GM12878 (cell line): ENCODE data around the gene PTH.

Experiments
- CBFB ChIP-seq: IDR thresholded peaks from 2 replicates; pipeline ENCODE4 v1.6.1; 2016; ENCODE audit warnings: antibody characterized with exemption, low read depth
- MEF2A ChIP-seq: IDR thresholded peaks from 2 replicates; pipeline ENCODE4 v1.6.1; 2011; ENCODE audit warnings: low read depth, mild to moderate bottlenecking, low read length, moderate library complexity; ENCODE audit not compliant: insufficient read depth
- POLR2A ChIP-seq: IDR thresholded peaks from 2 replicates; pipeline ENCODE4 v1.6.1; 2011; ENCODE audit warnings: low read depth, mild to moderate bottlenecking, low read length
- SMARCA5 ChIP-seq: fragments of 450-650 bp; IDR thresholded peaks from 2 replicates; pipeline ENCODE4 v1.6.1; 2017; ENCODE audit warnings: mild to moderate bottlenecking
- TAF1 ChIP-seq: IDR thresholded peaks from 2 replicates; pipeline ENCODE4 v1.6.1; 2011; ENCODE audit warnings: mild to moderate bottlenecking, low read depth, low read length, borderline replicate concordance
- ZBED1 ChIP-seq: IDR thresholded peaks from 2 replicates; pipeline ENCODE4 v1.6.1; 2016; ENCODE audit warnings: borderline replicate concordance
- ZNF622 ChIP-seq: fragments of 450-650 bp; IDR thresholded peaks from 2 replicates; pipeline ENCODE4 v1.6.1; 2017; ENCODE audit warnings: mild to moderate bottlenecking, inconsistent platforms
- TF ChIP-seq, protein P1 (sequence below), 3 experiments: IDR thresholded peaks in 2 of 3; conservative IDR thresholded peaks in 1 of 3; 2 replicates each; pipeline ENCODE4 v1.5.1; 2011; ENCODE audit warnings: low read depth in 3 of 3, low read length in 3 of 3, mild to moderate bottlenecking in 3 of 3, control low read depth in 2 of 3, moderate library complexity in 2 of 3, inconsistent platforms in 1 of 3, mixed read lengths in 1 of 3; ENCODE audit not compliant: control insufficient read depth in 2 of 3, insufficient read depth in 1 of 3; ENCODE audit errors: extremely low read depth in 1 of 3
- TF ChIP-seq, protein P2 (sequence below): IDR thresholded peaks from 2 replicates; pipeline ENCODE4 v1.6.1; 2012; ENCODE audit warnings: low read depth, low read length, improper control_type of control experiment
- TF ChIP-seq, protein P3 (sequence below): fragments of 450-650 bp; formaldehyde crosslinking; IDR thresholded peaks from 2 replicates; pipeline ENCODE4 v1.5.0; 2022; ENCODE audit warnings: mild to moderate bottlenecking, missing genetic modification characterization

DNA sequence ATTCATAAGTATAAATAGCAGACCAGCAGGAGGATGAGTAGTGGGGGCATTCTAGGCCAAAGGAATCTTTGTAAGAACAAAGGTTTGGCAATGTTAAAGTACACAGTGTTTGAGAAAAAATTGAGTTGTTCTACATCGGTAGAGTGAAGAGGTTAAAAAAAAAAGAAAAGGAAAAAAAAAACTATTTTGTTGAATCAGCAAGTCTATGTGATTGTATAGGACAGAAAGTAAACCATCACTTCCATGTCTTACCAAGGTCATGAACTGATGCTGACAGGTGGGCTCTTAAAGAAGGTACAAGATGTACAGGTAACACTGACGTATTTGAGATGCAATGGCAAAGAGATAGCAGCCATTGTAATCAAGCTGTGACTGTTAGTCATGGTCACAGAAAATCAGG lies 29.5 kb upstream of the PTH start:
- TF ChIP-seq, protein P1, sequence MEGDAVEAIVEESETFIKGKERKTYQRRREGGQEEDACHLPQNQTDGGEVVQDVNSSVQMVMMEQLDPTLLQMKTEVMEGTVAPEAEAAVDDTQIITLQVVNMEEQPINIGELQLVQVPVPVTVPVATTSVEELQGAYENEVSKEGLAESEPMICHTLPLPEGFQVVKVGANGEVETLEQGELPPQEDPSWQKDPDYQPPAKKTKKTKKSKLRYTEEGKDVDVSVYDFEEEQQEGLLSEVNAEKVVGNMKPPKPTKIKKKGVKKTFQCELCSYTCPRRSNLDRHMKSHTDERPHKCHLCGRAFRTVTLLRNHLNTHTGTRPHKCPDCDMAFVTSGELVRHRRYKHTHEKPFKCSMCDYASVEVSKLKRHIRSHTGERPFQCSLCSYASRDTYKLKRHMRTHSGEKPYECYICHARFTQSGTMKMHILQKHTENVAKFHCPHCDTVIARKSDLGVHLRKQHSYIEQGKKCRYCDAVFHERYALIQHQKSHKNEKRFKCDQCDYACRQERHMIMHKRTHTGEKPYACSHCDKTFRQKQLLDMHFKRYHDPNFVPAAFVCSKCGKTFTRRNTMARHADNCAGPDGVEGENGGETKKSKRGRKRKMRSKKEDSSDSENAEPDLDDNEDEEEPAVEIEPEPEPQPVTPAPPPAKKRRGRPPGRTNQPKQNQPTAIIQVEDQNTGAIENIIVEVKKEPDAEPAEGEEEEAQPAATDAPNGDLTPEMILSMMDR (IDR thresholded peaks at IDR 0.05 in 2 of 3, conservative IDR thresholded peaks at IDR 0.05 in 1 of 3; ENCODE audit: control insufficient read depth in 2 of 3, extremely low read depth in 1 of 3, insufficient read depth in 1 of 3, low read depth in 3 of 3, low read length in 3 of 3): no peak
- no peak for TF ChIP-seq SMARCA5
- no peak for TF ChIP-seq POLR2A
- TF ChIP-seq, protein P2, sequence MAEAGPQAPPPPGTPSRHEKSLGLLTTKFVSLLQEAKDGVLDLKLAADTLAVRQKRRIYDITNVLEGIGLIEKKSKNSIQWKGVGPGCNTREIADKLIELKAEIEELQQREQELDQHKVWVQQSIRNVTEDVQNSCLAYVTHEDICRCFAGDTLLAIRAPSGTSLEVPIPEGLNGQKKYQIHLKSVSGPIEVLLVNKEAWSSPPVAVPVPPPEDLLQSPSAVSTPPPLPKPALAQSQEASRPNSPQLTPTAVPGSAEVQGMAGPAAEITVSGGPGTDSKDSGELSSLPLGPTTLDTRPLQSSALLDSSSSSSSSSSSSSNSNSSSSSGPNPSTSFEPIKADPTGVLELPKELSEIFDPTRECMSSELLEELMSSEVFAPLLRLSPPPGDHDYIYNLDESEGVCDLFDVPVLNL: no peak
- no peak for TF ChIP-seq TAF1
- TF ChIP-seq CBFB: no peak
- TF ChIP-seq MEF2A: no peak
- TF ChIP-seq, protein P3, sequence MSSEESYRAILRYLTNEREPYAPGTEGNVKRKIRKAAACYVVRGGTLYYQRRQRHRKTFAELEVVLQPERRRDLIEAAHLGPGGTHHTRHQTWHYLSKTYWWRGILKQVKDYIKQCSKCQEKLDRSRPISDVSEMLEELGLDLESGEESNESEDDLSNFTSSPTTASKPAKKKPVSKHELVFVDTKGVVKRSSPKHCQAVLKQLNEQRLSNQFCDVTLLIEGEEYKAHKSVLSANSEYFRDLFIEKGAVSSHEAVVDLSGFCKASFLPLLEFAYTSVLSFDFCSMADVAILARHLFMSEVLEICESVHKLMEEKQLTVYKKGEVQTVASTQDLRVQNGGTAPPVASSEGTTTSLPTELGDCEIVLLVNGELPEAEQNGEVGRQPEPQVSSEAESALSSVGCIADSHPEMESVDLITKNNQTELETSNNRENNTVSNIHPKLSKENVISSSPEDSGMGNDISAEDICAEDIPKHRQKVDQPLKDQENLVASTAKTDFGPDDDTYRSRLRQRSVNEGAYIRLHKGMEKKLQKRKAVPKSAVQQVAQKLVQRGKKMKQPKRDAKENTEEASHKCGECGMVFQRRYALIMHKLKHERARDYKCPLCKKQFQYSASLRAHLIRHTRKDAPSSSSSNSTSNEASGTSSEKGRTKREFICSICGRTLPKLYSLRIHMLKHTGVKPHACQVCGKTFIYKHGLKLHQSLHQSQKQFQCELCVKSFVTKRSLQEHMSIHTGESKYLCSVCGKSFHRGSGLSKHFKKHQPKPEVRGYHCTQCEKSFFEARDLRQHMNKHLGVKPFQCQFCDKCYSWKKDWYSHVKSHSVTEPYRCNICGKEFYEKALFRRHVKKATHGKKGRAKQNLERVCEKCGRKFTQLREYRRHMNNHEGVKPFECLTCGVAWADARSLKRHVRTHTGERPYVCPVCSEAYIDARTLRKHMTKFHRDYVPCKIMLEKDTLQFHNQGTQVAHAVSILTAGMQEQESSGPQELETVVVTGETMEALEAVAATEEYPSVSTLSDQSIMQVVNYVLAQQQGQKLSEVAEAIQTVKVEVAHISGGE (CRISPR knock-in tag): no peak
- no peak for TF ChIP-seq ZNF622
- no peak for TF ChIP-seq ZBED1
